Ovary (tissue), 10 donors: ENCODE data around the gene IP6K3. TPM values are rescaled to one million over a fixed set of nuclear protein-coding genes. Genes with fewer than 3 reads are reported as not detected.
A peak's percentile ranks its signal among the peaks of the same experiment; 100 is the strongest.

Source experiments
- DNase-seq, 5 donors: peaks; one replicate each; pipeline ENCODE4 v3.0.0-alpha.2; 2019 to 2020
- H3K27ac ChIP-seq, 2 donors: fragments of 200-600 bp; one replicate each; pipeline versions ENCODE4 v1.5.1 to v1.8.0; 2019 to 2022
- H3K27me3 ChIP-seq: fragments of 200-600 bp; one replicate; pipeline ENCODE4 v1.8.0; 2022
- H3K36me3 ChIP-seq: fragments of 200-600 bp; sonication (generic); one replicate; pipeline ENCODE4 v1.5.1; 2019
- H3K4me1 ChIP-seq: one replicate; pipeline ENCODE4 v1.8.1; 2013; ENCODE audit warnings: mild to moderate bottlenecking, moderate library complexity; ENCODE audit not compliant: insufficient read depth
- H3K4me3 ChIP-seq: fragments of 200-600 bp; sonication (generic); one replicate; pipeline ENCODE4 v1.5.1; 2017
- H3K9me3 ChIP-seq, 2 donors: fragments of 200-600 bp in 1 of 2; sonication (generic) in 1 of 2; one replicate each; pipeline versions ENCODE4 v1.5.1 to v1.8.1; 2013 to 2019; ENCODE audit warnings: mild to moderate bottlenecking in 1 of 2, moderate library complexity in 1 of 2
- EP300 ChIP-seq: sonication (generic); formaldehyde crosslinking; IDR thresholded peaks from one replicate; pipeline ENCODE4 v1.6.1; 2017; ENCODE audit warnings: antibody characterized with exemption
- POLR2A ChIP-seq: fragments of 450-650 bp; IDR thresholded peaks from one replicate; pipeline ENCODE4 v1.6.1; 2017; ENCODE audit warnings: antibody characterized with exemption, mild to moderate bottlenecking, moderate library complexity
- WGBS, 3 donors: extraction: QIAGEN DNeasy Blood & Tissue Kit in 1 of 3; methylation state at CpG; one replicate each; pipeline versions ENCODE4 v1.1.5 to v1.1.7; 2013 to 2017; 5-methylcytosine and 5-hydroxymethylcytosine counted together
- intact Hi-C, 4 donors: fragments of 100-400 bp; cut with DNase I; formaldehyde crosslinking; loops; one replicate each; pipeline versions ENCODE4 v1.11.0 to v1.15.1; 2022 to 2023
- long read RNA-seq, 3 donors: library from polyadenylated mRNA in 2 of 3; unstranded in 2 of 3; transcript quantifications; one replicate each; pipeline ENCODE4 v2.0.0 and lab custom pipeline, GENCODE V29; 2021 to 2026
- polyA plus RNA-seq, 2 donors: library from polyadenylated mRNA; stranded (reverse); fragments of 200-250 nt in 1 of 2; fragments of 350-450 nt in 1 of 2; fragmentation: Illumina TruSeq in 1 of 2; extraction: RNeasy Lipid Tissue Mini Kit (QIAGEN cat#74804) in 1 of 2; gene quantifications; one replicate each; pipeline ENCODE4 v1.2.3, GENCODE V29; 2013 to 2014
- total RNA-seq, 7 donors: library from RNA; depleted of rRNA in 2 of 7; stranded (reverse); fragments of >200 nt in 2 of 7; fragmentation: NEBNext Ultra II Directional in 3 of 7; extraction: Animal tissue kit (Norgen Biotek cat#: 25700) in 3 of 7; gene quantifications; one replicate each; pipeline versions ENCODE4 v1.1.0 to v1.2.4, GENCODE V29; 2016 to 2023
- TF ChIP-seq, protein P1 (sequence below), 3 donors: fragments of 450-650 bp in 2 of 3; fragments of 200-600 bp in 1 of 3; IDR thresholded peaks; one replicate each; pipeline versions ENCODE4 v1.5.1 to v1.8.0; 2016 to 2022; ENCODE audit warnings: antibody characterized with exemption in 3 of 3, mild to moderate bottlenecking in 1 of 3
- donor health status: DM: no; HTN: no; CAD: no; lungs with moderate emphysema.
- donor health status: DM: no; HTN: no; CAD: no.
- donor health status: Bipolar disorder and iron deficiency.
- donor health status: DM: yes; HTN: yes; CAD: no.
- donor health status: DM: no; HTN: no; CAD: no.
- donor health status: DM: yes; HTN: yes; CAD: no.

Gene IP6K3, protein sequence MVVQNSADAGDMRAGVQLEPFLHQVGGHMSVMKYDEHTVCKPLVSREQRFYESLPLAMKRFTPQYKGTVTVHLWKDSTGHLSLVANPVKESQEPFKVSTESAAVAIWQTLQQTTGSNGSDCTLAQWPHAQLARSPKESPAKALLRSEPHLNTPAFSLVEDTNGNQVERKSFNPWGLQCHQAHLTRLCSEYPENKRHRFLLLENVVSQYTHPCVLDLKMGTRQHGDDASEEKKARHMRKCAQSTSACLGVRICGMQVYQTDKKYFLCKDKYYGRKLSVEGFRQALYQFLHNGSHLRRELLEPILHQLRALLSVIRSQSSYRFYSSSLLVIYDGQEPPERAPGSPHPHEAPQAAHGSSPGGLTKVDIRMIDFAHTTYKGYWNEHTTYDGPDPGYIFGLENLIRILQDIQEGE
- total RNA-seq (1 to 10 TPM in 1 of 7 donors, under 1 TPM in 4, not detected in 2; 0.24 to 1.1 (median 0.43) TPM), polyA plus RNA-seq (under 1 TPM; 0.11 to 0.22 TPM)
- long read RNA-seq, donor 1, partial matches to known transcripts = 1 of 1 reads
- long read RNA-seq, donor 1, other reads (novel, unspliced or antisense) = 0 of 1 reads
- long read RNA-seq, donor 2 = 0 reads
- long read RNA-seq, donor 3 = 0 reads

DNA sequence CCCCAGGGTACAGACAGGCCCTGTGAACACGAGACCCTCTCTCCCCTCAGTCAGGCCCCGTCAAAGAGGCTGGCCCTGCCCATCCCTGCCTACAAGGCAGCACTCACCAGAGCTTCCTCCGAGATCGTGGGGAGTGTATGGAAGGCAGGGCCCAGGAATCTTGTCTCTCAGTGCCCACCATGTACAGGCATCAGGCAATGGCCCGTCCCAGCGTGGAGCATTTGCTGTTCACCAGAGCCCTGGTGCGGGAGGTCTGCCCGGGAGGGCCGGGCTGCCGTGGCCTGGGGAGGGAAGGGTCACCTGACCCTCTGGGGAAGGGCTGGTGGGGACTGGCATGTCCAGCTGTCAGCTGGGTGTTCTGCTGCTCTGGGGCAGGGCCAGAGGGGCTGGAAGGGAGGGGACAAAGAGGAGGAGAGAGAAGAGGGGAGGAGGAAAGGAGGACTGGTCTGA is at the start of gene IP6K3:
Gene IP6K3 (minus strand): TSS at position 255 of the 450 bp plus-strand sequence. CDS start 11,429 bp downstream, outside the sequence.
- intact Hi-C loops = loop anchor here in 2 of 4 donors (10.0 kb wide), 1 partner anchor 408 kb away; no protein-coding TSS in a partner anchor
- H3K4me1 ChIP-seq = peaks cover 2% of the 10 kb centered on the region
- H3K9me3 ChIP-seq = no peaks in the 10 kb centered on the region
- H3K4me3 ChIP-seq = peak within 1 kb of the TSS; percentile 20
- no peaks in the 10 kb centered on the region for H3K27me3 ChIP-seq
- H3K27ac ChIP-seq = no peak within 1 kb of the TSS
- H3K36me3 ChIP-seq = no peaks in the 10 kb centered on the region
- WGBS, 3 donors = 40 to 68% (median 64%) methylated on average over 9 to 10 of the region's 10 CpGs
- TF ChIP-seq, protein P1, sequence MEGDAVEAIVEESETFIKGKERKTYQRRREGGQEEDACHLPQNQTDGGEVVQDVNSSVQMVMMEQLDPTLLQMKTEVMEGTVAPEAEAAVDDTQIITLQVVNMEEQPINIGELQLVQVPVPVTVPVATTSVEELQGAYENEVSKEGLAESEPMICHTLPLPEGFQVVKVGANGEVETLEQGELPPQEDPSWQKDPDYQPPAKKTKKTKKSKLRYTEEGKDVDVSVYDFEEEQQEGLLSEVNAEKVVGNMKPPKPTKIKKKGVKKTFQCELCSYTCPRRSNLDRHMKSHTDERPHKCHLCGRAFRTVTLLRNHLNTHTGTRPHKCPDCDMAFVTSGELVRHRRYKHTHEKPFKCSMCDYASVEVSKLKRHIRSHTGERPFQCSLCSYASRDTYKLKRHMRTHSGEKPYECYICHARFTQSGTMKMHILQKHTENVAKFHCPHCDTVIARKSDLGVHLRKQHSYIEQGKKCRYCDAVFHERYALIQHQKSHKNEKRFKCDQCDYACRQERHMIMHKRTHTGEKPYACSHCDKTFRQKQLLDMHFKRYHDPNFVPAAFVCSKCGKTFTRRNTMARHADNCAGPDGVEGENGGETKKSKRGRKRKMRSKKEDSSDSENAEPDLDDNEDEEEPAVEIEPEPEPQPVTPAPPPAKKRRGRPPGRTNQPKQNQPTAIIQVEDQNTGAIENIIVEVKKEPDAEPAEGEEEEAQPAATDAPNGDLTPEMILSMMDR (IDR thresholded peaks at IDR 0.05) = no peak
- TF ChIP-seq EP300 = no peak
- TF ChIP-seq POLR2A = no peak
- DNase-seq = no peak

DNA sequence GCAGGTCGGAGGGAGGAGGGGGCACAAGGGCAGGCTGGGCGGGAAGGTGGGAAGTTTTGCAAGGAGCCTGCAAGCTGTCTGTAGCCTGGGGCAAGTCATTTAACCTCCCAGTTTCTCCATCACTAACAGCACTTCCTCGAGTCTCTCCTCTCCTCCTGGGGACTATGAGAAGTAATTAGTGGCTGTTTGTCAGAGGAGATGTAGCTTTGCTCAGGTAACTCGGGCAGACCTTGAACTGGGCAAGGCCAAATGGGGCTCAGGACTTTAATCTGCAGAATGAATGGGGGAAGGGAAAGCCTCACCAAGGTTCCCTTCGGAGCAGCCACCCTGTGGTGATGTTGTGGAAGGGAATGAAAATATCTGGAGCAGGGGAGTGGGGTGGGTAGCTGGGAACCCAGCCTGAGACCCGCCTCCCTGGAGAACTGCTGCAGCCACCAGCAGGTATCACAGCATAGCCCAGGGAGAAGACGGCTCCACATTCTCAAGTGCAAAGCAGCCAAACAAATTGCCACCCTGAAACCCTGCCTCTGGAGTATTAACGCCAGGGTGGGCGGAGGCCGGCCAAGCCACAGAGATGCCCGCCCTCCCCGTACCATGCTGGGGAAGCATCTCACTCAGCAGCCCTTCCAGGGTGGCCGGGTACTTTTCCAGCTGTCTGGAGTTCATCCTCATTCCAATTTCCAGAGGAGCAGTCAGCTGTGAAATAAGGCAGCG is 48.4 kb upstream of the IP6K3 start:
- no peak overlapping the region for H3K4me3 ChIP-seq
- WGBS, 3 donors = 29 to 39% (median 34%) methylated on average over 14 of the region's 14 CpGs
- no peaks in the 10 kb centered on the region for H3K9me3 ChIP-seq
- intact Hi-C loops = no loop called here
- H3K27ac ChIP-seq = no peak overlapping the region
- H3K4me1 ChIP-seq = no peaks in the 10 kb centered on the region
- no peaks in the 10 kb centered on the region for H3K27me3 ChIP-seq
- DNase-seq = no peak
- H3K36me3 ChIP-seq = no peaks in the 10 kb centered on the region
- TF ChIP-seq POLR2A (no peak), EP300 (no peak)
- TF ChIP-seq, protein P1 (IDR thresholded peaks at IDR 0.05) = no peak

DNA sequence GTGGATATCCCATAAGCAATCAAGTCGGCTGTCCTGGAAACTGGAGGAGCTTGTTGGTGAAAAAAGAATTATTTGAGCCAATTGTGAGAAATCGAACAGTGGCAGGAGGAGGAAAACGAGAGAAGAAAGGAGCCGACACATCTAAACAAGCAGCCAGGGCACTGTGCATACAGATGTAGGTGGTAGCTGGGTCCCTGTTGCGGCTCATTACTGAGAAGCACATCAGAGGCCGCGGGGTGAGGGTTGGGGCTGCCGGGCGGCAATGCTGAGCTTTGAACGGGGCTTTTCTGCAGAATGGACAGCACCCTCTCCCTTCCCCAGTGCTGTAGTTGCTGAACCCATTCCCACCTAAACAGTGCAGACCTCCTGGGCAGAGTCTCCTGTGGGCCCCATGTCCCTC is 46.3 kb upstream of the IP6K3 start:
- intact Hi-C loops = no loop called here
- DNase-seq = no peak
- no peaks in the 10 kb centered on the region for H3K36me3 ChIP-seq
- no peaks in the 10 kb centered on the region for H3K9me3 ChIP-seq
- no peak overlapping the region for H3K27ac ChIP-seq
- H3K4me3 ChIP-seq = no peak overlapping the region
- WGBS, 3 donors = 57 to 58% (median 57%) methylated on average over 10 of the region's 10 CpGs
- TF ChIP-seq, protein P1 (IDR thresholded peaks at IDR 0.05) = no peak
- TF ChIP-seq POLR2A (no peak), EP300 (no peak)
- peaks cover 2% of the 10 kb centered on the region for H3K4me1 ChIP-seq
- H3K27me3 ChIP-seq = no peaks in the 10 kb centered on the region

DNA sequence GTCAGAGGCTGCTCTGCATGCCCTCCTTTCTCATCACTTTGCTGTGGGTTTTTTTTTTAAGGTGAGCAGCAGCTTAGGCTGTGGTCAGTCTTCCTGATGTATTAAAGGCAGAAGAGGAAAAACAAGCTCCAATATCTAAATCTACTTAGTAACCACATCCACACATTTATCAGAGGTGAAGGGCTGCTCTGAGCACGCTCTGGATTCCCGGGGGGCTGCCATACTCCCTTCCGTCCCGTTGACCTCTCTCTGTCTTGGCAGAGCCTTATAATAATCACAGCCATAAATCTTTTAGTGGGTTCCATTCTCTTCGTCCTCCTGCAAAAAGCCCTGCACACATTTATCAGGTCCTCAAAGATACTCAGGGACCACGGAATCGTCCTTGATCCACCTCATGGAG is 44.9 kb upstream of the IP6K3 start:
- H3K36me3 ChIP-seq = no peaks in the 10 kb centered on the region
- H3K27ac ChIP-seq = no peak overlapping the region
- H3K9me3 ChIP-seq = no peaks in the 10 kb centered on the region
- 8 to 14% (median 12%) methylated on average over 7 of the region's 7 CpGs for WGBS, 3 donors
- intact Hi-C loops = no loop called here
- DNase-seq = no peak
- no peaks in the 10 kb centered on the region for H3K27me3 ChIP-seq
- TF ChIP-seq POLR2A (no peak), EP300 (no peak)
- TF ChIP-seq, protein P1 (IDR thresholded peaks at IDR 0.05) = no peak
- H3K4me3 ChIP-seq = no peak overlapping the region
- H3K4me1 ChIP-seq = peaks cover 11% of the 10 kb centered on the region
